GM12892 (cell line): Measurements from ENCODE around the gene IL1RAPL1.

ENCODE experiments used
- DNase-seq: peaks from one replicate; pipeline ENCODE4 v3.0.0; 2011; ENCODE audit not compliant: insufficient read length
- FAIRE-seq: peaks from 2 replicates; lab custom pipeline; 2011; peaks lifted over from hg19 to GRCh38; lab: Jason Lieb, UNC
- POLR2A ChIP-seq: IDR thresholded peaks from 2 replicates; pipeline ENCODE4 v1.6.1; 2011; ENCODE audit warnings: low read depth, low read length, control low read depth
- POLR2AphosphoS5 ChIP-seq: IDR thresholded peaks from 2 replicates; pipeline ENCODE4 v1.6.1; 2011; ENCODE audit warnings: low read depth, low read length, control low read depth
- TAF1 ChIP-seq: IDR thresholded peaks from 2 replicates; pipeline ENCODE4 v1.6.1; 2011; ENCODE audit warnings: low read depth, mild to moderate bottlenecking, control low read depth, low read length, borderline replicate concordance

Gene IL1RAPL1

DNA sequence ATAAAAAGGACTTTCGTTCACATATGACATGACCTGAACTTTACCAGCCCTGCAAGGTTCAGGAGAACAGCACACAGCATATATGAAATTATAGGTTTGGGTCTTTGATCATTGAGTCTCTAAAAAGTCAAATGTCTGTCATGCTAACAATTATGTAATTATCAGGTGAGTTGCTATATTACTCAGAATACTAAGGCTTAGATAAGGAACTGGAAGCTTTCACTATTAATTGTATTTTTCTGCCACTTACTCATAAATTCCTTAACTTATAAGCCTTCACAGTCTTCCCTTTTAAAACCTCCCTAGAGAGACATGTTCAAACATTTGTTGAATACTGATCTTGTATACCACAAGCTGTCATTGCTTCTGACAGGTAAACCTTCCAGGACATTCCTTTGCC lies 1335.4 kb downstream of the IL1RAPL1 start:
- DNase-seq, result no peak
- TF ChIP-seq POLR2A (no peak), POLR2AphosphoS5 (no peak), TAF1 (no peak)
- FAIRE-seq, result no peak

DNA sequence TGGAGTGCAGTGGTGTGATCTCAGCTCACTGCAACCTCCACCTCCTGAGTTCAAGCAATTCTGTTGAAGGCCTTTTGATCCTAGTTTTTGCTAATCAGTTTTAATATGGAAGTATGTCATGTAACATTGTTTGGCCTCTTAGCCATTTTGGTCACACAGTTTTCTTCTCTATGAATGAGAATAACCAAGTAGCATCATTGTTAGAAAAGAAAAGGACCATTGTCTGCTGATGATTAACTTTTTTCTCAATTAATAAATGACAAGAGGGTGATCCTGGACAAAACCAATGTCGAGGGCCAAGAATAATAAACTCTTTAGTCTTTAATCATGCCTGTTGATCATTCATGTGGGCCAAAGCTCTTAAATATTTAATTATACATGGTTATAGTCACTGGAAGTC lies 1338.8 kb downstream of the IL1RAPL1 start:
- FAIRE-seq, result no peak
- TF ChIP-seq POLR2A (no peak), TAF1 (no peak), POLR2AphosphoS5 (no peak)

DNA sequence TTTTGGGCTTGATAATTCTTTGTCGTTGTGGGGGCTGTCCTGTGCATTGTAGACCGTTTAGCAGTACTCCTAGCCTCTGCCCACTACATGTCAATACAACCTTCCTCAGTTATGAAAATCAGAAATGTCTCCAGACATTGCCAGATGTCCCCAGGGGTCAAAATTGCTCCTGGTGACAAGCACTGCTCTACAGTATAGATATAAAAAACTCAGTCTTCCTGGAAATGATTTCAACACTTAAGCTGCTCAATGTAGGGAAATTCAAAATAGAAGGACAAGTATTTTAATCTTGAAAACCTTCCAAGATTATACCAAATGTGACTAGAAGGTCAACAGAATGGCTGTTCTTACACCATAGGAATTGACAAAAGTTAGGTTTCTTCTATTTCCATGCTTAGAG lies 1339.4 kb downstream of the IL1RAPL1 start:
- no peak for DNase-seq
- no peak for FAIRE-seq

More for the DNA sequence above, 1338.8 kb downstream of the IL1RAPL1 start:
- no peak for DNase-seq

DNA sequence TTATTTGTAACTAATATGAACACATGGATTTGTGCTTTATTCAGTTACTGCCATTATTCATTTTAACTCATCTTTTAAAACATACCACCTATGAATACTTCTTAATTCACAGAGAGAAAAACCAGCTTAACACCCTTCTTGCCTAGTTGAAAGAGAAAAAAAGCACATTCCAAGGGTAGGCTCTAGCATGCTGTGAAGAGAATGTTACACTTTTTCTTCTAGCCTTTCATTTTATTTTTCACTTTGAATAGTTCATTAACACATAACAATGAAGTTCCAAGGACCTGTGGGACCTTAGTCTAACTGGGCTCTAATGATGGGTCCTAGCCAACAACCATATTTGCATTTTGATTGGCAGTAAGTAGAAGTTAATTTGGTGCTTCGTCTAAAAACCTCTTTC lies 1348.2 kb downstream of the IL1RAPL1 start:
- FAIRE-seq, result no peak
- no peak for DNase-seq
- no peak for TF ChIP-seq POLR2A
- TF ChIP-seq TAF1, result no peak
- TF ChIP-seq POLR2AphosphoS5, result no peak

More for the DNA sequence above, 1339.4 kb downstream of the IL1RAPL1 start:
- no peak for TF ChIP-seq TAF1
- no peak for TF ChIP-seq POLR2AphosphoS5
- TF ChIP-seq POLR2A, result no peak

DNA sequence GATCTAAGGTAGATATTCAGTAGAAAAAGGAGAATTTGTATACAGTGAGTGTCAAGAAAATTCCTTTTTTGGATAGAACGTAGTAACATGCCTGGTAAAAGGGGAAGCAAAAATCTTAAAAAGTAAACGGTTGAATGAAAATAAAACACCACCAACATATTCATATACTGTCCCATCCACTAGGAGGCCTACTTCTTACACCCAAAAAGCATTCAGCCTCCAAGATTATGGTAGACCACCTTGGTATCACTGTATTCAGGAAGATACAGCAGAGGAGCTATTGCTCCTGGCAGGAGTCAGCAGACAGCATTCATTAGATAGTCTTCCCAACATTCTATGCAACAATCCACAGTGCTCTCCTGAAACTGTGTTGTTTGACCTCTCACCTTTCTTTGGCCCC lies 1353.5 kb downstream of the IL1RAPL1 start:
- no peak for FAIRE-seq
- DNase-seq, result no peak
- TF ChIP-seq TAF1 (no peak), POLR2AphosphoS5 (no peak), POLR2A (no peak)

DNA sequence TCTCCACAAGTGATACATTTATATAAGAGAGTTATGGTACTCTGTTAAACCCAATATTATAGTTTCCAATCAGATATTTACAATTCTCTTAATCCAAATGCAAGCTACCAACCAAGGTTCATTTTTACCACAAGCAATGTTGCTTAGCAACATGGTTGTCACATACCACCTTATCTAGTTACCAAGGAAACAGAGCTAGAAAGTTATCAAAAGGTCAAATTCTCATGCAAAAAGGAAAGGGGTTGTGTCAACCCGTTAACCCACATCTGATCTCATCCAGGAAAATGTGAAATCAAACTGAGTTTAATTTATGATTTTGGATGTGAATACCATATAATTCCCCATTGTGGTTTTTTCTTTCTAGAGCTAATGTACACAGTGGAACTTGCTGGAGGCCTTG lies 1354.0 kb downstream of the IL1RAPL1 start:
- DNase-seq (no peak), FAIRE-seq (no peak)
- TF ChIP-seq POLR2AphosphoS5 (no peak), TAF1 (no peak), POLR2A (no peak)

DNA sequence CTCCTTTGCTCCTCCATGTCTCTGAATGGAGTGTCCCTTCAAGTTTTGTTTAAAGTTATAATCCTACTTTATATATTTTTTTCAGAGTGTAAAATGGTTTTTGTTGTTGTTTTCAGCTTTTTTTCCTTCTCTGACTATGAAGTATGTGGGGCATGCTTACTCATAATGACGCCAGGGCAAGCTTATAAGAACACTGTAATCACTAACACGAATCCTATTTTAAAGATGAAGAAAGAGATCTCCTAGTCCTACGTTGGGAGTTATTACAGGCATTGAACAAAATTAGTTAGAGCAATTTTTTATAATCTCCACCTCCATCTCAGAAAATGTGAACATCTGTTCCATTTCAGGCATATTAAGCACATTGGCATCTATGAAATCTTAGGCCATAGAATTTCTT lies 1360.0 kb downstream of the IL1RAPL1 start:
- FAIRE-seq (no peak), DNase-seq (no peak)
- TF ChIP-seq POLR2A, result no peak
- TF ChIP-seq POLR2AphosphoS5, result no peak
- no peak for TF ChIP-seq TAF1

DNA sequence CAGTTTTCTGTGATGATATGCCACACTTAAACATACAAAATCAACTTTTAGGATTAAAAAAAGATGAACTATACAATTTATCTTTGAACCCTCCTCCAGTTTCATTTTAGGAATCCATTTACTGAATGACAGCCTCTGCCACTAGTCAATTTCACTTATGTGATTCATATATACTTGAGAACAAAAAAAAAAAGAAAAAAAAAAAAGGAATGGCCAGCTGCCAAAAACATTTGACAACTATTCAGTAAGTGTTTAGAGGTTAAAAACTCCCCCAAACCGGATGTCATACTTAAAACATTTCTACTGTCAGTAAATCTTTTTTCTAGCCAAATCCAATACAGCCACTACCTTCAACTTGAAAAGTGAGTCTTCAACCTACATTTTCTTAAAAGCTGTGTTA lies 1361.4 kb downstream of the IL1RAPL1 start:
- DNase-seq, result no peak
- TF ChIP-seq POLR2AphosphoS5 (no peak), POLR2A (no peak), TAF1 (no peak)
- no peak for FAIRE-seq

DNA sequence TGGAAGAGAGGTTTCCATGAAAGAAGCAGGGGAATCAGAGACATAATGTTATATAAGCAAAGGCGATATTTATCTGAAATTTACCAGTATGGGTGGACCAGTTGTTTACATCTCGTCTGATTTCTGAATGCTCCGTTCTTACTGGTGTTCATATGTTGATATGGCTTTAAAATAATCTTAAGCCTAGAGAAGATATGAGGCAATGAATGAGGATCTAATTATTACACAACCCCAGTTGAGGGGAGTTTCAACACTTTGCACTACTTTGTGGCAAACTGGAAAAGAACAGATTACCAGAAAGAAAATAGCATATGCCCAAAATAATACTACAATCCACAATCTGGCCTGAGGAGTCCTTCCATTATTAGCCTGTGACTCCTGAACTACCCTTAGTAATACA lies 1364.8 kb downstream of the IL1RAPL1 start:
- TF ChIP-seq POLR2A (no peak), TAF1 (no peak), POLR2AphosphoS5 (no peak)
- no peak for DNase-seq
- no peak for FAIRE-seq

DNA sequence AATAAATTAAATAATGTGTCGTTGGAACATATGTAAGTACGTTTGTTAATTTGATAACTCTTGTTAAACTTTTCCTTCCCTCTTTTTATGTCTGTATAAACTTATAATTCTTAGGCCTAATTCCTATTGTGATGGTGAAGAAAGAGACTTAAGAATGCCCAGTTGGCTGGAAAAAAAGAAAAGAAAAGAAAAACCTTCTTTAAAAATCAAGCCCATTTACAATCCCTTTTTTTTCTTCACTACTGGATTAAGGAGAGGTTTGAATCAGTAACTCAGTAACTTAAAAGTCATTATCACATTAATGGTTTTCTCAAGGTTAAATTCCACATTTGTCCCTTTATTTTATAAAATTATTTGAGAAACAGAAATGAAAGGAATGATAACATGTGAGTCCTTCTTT lies 1374.8 kb downstream of the IL1RAPL1 start:
- FAIRE-seq (no peak), DNase-seq (no peak)
- TF ChIP-seq POLR2AphosphoS5 (no peak), TAF1 (no peak), POLR2A (no peak)

DNA sequence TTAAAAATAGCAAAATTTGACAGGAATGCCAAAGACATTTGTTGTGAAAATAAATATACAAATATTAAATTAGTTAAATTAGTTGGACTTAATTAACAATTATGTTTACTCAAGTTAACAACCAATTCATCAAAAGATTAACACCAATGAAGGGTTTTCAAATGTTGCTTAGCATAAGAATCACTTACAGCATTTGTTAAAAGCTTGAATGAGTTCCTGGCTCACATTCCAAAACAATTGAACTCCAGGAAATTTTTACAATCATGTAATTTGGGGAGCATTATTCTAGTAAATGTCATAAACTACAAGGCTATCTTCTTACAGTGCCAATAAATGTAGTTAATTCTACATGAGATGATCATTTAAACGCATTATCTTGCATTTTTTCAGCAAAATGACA lies 1378.4 kb downstream of the IL1RAPL1 start:
- DNase-seq (no peak), FAIRE-seq (no peak)
- TF ChIP-seq POLR2AphosphoS5 (no peak), POLR2A (no peak), TAF1 (no peak)

DNA sequence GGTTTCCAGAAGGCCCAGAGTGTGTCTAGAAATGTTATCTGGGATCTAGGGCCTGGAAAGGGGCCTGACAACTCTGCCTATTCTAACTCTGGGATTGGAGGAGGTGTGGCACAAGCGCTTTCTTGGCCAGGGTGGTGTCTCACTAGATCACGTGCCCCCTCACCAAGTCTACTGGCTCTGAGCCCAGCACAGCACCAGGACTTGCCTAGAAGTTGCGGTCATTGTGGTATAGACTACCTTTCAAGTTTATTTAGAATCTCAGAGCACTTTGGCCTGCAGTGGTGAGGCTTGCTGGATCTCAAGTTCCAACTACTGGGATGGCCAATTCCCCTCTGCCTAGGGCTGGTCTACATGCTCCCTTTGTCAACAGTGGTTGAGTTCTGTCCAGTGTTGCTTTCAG lies 1404.8 kb downstream of the IL1RAPL1 start:
- no peak for FAIRE-seq
- DNase-seq, result no peak
- no peak for TF ChIP-seq TAF1
- TF ChIP-seq POLR2A, result no peak
- no peak for TF ChIP-seq POLR2AphosphoS5

DNA sequence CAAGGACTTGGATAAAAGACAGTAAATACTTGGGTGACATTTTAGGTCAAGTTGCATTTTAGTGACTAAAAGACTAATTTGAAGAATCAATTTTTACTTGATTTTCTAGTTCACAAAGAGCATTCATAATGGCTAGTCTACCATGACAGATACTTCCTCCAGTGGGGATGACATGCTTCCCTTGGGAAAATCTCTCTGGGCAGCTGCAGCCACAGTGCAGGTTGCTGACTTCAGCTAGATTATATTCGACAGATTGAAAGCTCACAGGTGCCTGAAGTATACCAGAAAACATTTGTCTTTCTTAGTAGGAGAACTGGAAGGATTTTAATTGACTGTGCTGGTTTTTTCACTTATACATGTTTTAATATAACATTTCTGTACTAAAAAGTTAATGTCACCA lies 1418.6 kb downstream of the IL1RAPL1 start:
- no peak for DNase-seq
- no peak for FAIRE-seq
- TF ChIP-seq POLR2AphosphoS5, result no peak
- TF ChIP-seq POLR2A, result no peak
- no peak for TF ChIP-seq TAF1
